ENCODE measurements around the gene RNASEL.

DNA sequence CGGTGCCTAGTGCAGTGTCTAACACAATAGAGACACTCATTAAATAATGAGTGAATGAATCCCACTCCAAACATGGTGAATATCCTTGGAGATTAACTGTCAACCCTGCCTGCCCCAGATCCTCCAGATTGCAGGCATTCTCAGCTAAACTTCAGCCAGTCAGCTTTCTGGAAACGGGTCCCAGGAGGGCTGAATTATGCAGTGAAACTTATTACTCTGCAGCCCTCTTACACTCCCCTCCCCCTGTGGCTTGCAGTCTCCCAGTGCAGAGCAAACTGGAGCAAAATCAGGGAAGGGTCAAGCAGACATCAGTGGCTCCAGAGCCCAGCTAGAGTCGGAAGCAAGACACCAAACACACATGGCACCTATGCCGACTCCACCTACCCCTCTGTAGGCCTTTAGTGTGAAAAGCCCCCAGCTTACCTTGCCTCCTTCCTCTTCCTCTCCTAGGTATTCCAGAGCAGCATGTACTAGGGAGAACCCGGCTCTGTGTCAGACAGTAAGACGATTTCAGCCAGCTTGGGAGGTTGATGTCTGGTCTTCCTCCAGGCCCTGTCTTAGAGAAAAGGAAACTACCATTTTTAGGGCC, 21.6 kb upstream of the RNASEL start:
- TF ChIP-seq EZH2 (IDR thresholded peaks at IDR 0.05; ENCODE audit: low read length): no peak
- TF ChIP-seq, protein P1, sequence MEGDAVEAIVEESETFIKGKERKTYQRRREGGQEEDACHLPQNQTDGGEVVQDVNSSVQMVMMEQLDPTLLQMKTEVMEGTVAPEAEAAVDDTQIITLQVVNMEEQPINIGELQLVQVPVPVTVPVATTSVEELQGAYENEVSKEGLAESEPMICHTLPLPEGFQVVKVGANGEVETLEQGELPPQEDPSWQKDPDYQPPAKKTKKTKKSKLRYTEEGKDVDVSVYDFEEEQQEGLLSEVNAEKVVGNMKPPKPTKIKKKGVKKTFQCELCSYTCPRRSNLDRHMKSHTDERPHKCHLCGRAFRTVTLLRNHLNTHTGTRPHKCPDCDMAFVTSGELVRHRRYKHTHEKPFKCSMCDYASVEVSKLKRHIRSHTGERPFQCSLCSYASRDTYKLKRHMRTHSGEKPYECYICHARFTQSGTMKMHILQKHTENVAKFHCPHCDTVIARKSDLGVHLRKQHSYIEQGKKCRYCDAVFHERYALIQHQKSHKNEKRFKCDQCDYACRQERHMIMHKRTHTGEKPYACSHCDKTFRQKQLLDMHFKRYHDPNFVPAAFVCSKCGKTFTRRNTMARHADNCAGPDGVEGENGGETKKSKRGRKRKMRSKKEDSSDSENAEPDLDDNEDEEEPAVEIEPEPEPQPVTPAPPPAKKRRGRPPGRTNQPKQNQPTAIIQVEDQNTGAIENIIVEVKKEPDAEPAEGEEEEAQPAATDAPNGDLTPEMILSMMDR (optimal IDR thresholded peaks at IDR 0.05 in 1 of 3, IDR thresholded peaks at IDR 0.05 in 1 of 3, conservative IDR thresholded peaks at IDR 0.05 in 1 of 3; ENCODE audit: extremely low read depth in 1 of 3, insufficient read depth in 2 of 3, low read length in 3 of 3): no peak
